ENCODE results near the gene EVI5. TPM values are rescaled to one million over a fixed set of nuclear protein-coding genes. Genes with fewer than 3 reads are reported as not detected.

Gene EVI5
- total RNA-seq, 4 donors from 2014 or later, result 24.9 to 47.8 (median 28.5) TPM

DNA sequence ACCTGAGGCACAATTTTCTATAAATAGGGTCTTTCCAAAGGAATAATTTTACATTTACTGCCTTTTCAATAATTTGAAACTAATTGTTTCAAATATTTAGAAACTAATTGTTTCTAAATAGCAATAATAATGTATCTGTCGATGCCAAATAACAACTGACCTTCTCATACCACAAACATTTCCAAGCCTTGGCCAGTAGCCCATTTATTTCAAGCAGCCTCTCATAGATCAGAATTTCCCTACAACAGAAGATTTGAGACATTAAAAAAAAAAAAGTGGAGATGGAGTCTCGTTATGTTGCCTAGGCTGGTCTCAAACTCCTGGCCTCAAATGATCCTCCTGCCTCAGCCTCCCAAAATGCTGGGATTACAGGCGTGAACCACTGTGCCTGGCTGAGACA lies 296.1 kb downstream of the EVI5 start:
- TF ChIP-seq CTCF (IDR thresholded peaks at IDR 0.05; ENCODE audit: low read depth), result no peak

DNA sequence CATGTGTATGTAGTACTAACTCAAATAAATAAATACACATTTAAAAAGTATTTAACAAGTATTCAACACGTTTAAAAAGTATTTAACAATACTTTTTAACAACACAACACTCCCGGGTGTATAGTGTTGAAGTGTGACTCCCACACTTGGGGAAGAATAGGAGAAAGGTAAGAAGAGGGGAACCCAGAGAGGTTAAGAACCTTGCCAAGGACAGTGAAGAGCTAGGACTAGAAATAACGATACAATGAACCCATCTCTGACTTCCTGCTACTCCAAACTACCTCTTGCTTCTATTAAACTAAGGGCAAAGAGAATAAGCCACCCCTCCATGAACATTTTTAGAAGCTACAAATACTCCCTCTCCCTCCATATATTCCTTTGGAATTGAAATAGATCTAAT lies 296.5 kb downstream of the EVI5 start:
- TF ChIP-seq CTCF (IDR thresholded peaks at IDR 0.05; ENCODE audit: low read depth), result no peak

DNA sequence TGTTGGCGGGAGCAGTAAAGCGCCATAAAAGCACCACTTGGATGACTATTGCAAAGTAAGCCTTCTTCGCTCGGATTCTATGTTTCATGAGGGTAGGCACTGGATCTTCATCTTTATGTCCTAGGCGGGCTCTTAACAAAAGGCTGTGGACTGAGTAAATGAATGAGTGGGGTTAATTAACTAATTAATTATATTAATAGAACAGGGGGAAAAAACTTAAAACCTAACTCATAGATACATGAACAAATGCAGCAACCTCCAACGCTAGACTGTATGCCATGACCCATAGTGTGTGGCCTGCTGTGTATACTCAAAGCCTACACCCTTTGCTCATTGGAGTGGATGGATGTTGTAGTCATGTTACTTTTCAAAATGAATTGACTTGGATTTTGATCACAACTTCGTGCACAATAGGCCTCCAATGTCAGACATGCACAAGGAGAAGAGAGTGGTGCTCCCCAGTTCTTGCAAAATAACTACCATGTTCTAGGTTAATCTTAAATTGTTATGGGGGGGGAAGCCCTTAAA lies 297.8 kb downstream of the EVI5 start:
- TF ChIP-seq CTCF (IDR thresholded peaks at IDR 0.05; ENCODE audit: low read depth), result no peak

DNA sequence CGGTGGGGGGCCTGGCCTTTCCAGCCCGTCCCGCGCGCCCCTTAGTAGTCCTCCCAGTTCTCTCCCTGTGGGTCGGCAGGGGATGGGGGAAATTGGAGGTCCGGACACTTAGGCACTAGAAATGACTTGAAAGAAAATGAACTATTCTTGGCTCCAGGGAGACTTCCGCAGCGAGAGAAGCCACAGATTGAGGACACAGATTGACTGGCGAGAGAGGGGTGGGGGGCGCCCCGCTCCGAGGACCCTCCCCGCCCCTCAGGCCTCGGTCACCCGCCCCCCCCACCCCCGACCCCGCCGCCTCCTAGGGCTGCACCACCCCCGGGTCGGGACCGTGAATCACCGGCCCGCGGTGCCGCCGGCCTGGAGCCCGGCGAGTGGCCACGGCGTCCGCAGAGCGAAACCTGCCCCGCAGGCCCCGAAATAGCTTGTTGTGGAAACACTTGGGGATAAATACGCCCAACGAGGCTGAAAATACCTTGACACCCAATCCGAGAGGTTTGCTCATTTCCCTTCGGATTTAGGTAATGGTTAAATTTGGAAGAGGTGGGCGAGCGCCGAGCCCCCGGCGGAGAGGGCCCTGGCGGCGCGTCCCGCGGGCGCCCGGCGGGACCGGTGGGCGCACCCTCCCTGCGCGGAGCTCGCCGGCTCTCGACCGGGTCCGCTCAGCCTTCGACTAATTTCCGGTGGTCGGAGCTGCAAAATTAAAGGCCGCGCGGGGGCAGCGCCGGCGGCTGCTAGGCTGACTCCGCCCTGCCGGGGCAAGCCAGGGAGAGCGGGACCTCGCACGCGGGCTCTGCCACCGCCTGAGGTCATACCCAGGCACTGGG lies 298.4 kb downstream of the EVI5 start, which contains the start of gene GFI1:
Gene GFI1, minus strand, starts transcription at position 675 of the 827 bp plus-strand sequence. CDS start 3,438 bp downstream, outside the sequence.
- no peak for TF ChIP-seq CTCF (IDR thresholded peaks at IDR 0.05; ENCODE audit: low read depth)

GRCh38 chr1:92485381-92486250 lies 299.3 kb downstream of the EVI5 start:
- TF ChIP-seq CTCF (IDR thresholded peaks at IDR 0.05; ENCODE audit: low read depth), result no peak

DNA sequence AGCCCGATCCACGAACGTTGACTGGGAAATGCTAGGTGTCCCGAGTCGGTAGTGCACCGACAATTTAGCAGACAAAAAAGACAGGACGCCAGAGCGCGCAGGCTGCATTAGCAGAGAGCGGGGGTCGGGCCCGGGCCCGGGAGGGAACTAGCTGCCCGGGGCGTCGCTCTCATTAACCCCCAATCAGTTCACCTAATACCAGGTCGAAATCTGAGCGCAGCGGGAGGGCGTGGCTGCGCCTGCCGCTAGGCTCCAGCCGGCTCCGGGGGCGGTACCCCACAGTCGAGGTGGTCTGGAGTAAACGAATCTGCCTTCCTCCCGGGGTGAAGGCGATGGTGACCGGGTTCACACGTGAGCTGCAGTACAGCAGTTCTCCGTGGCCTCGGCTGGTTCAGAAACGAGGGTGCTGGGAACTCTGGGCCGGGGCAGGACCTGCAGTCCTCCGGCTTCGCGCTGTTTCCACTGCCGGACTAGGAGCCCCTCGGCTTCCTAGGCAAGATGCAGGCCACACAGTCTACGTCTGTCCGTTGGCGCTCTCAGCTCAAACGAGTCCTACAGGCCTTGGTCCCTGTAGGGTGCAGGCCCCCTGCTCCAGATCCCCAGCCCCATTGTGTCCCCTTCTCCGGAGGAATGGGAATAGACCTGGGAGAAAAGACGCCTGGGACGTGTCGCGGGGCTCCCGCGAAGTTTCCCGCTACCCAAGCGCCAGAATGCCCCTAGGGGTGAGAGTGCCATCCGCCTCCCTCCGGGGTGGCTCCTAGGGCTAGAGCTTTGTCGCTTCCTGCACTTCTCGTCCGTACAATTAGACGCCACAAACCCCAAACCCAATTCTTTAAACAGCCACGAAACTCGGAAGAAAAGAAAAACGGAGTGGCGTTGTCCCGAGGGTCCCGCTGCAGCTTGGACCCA lies 300.2 kb downstream of the EVI5 start:
- no peak for TF ChIP-seq CTCF (IDR thresholded peaks at IDR 0.05; ENCODE audit: low read depth)

All from subcutaneous adipose tissue (tissue), 4 donors.